ENCODE data around the gene LACC1.

LACC1 gene

DNA sequence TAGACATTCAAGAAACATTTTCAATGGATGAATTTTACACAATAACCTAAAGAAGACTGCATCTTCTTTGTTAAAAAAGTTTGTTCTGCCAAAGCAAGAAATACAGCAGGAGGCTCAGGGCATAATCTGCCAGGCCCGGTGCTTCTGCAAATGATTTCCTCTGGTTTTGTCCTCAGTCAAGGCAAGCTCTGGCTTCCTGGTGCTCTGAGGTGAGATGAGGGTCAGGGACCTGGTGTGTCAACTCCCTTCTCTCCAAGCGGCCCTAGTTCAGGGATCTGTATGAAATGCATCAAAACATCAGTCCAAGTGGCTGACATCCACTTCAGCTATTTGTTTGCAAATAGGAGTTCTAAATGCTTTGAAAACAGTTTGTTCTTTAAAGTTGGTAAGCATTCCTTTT is 31.6 kb downstream of the LACC1 start:
- no peak for ATAC-seq
- TF ChIP-seq ZNF565 (CRISPR knock-in tag; conservative IDR thresholded peaks at IDR 0.05; ENCODE audit: low read depth), result no peak
- no peak for TF ChIP-seq ZC3H10 (CRISPR knock-in tag; IDR thresholded peaks at IDR 0.05)
- TF ChIP-seq, protein P1, sequence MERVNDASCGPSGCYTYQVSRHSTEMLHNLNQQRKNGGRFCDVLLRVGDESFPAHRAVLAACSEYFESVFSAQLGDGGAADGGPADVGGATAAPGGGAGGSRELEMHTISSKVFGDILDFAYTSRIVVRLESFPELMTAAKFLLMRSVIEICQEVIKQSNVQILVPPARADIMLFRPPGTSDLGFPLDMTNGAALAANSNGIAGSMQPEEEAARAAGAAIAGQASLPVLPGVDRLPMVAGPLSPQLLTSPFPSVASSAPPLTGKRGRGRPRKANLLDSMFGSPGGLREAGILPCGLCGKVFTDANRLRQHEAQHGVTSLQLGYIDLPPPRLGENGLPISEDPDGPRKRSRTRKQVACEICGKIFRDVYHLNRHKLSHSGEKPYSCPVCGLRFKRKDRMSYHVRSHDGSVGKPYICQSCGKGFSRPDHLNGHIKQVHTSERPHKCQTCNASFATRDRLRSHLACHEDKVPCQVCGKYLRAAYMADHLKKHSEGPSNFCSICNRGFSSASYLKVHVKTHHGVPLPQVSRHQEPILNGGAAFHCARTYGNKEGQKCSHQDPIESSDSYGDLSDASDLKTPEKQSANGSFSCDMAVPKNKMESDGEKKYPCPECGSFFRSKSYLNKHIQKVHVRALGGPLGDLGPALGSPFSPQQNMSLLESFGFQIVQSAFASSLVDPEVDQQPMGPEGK (CRISPR knock-in tag; IDR thresholded peaks at IDR 0.05; ENCODE audit: borderline replicate concordance), result no peak
- TF ChIP-seq, protein P2, sequence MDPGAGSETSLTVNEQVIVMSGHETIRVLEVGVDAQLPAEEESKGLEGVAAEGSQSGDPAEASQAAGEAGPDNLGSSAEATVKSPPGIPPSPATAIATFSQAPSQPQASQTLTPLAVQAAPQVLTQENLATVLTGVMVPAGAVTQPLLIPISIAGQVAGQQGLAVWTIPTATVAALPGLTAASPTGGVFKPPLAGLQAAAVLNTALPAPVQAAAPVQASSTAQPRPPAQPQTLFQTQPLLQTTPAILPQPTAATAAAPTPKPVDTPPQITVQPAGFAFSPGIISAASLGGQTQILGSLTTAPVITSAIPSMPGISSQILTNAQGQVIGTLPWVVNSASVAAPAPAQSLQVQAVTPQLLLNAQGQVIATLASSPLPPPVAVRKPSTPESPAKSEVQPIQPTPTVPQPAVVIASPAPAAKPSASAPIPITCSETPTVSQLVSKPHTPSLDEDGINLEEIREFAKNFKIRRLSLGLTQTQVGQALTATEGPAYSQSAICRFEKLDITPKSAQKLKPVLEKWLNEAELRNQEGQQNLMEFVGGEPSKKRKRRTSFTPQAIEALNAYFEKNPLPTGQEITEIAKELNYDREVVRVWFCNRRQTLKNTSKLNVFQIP (CRISPR knock-in tag; IDR thresholded peaks at IDR 0.05; ENCODE audit: borderline replicate concordance, low read depth), result no peak
- TF ChIP-seq RARB (CRISPR knock-in tag; IDR thresholded peaks at IDR 0.05), result no peak
- no peak for TF ChIP-seq ZFP30 (CRISPR knock-in tag; IDR thresholded peaks at IDR 0.05)
- TF ChIP-seq GLIS3 (CRISPR knock-in tag; IDR thresholded peaks at IDR 0.05), result no peak
- TF ChIP-seq, protein P3, sequence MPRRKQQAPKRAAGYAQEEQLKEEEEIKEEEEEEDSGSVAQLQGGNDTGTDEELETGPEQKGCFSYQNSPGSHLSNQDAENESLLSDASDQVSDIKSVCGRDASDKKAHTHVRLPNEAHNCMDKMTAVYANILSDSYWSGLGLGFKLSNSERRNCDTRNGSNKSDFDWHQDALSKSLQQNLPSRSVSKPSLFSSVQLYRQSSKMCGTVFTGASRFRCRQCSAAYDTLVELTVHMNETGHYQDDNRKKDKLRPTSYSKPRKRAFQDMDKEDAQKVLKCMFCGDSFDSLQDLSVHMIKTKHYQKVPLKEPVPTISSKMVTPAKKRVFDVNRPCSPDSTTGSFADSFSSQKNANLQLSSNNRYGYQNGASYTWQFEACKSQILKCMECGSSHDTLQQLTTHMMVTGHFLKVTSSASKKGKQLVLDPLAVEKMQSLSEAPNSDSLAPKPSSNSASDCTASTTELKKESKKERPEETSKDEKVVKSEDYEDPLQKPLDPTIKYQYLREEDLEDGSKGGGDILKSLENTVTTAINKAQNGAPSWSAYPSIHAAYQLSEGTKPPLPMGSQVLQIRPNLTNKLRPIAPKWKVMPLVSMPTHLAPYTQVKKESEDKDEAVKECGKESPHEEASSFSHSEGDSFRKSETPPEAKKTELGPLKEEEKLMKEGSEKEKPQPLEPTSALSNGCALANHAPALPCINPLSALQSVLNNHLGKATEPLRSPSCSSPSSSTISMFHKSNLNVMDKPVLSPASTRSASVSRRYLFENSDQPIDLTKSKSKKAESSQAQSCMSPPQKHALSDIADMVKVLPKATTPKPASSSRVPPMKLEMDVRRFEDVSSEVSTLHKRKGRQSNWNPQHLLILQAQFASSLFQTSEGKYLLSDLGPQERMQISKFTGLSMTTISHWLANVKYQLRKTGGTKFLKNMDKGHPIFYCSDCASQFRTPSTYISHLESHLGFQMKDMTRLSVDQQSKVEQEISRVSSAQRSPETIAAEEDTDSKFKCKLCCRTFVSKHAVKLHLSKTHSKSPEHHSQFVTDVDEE (CRISPR knock-in tag; IDR thresholded peaks at IDR 0.05), result no peak
- TF ChIP-seq, protein P4, sequence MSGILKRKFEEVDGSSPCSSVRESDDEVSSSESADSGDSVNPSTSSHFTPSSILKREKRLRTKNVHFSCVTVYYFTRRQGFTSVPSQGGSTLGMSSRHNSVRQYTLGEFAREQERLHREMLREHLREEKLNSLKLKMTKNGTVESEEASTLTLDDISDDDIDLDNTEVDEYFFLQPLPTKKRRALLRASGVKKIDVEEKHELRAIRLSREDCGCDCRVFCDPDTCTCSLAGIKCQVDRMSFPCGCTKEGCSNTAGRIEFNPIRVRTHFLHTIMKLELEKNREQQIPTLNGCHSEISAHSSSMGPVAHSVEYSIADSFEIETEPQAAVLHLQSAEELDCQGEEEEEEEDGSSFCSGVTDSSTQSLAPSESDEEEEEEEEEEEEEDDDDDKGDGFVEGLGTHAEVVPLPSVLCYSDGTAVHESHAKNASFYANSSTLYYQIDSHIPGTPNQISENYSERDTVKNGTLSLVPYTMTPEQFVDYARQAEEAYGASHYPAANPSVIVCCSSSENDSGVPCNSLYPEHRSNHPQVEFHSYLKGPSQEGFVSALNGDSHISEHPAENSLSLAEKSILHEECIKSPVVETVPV (CRISPR knock-in tag; IDR thresholded peaks at IDR 0.05), result no peak

DNA sequence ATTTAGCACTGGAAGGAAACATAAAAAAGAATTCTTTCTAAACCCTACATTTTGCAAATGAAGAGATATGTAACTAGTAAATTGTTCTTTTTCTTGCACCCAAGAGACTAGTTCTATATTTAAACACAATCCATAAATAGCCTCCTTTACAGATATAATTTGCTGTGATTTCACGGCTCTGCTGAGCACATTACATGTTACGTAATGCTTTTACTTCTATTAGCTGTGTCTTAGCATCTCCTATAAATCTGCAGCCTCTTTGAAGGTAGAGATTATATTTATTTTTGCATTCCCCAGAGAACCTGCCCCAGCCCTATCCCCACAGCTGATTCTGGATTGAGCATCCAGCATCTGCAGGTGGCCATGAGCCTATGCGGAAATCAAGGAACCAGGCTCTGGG is 32.2 kb downstream of the LACC1 start:
- TF ChIP-seq, protein P1 (CRISPR knock-in tag; IDR thresholded peaks at IDR 0.05; ENCODE audit: borderline replicate concordance), result no peak
- no peak for ATAC-seq

DNA sequence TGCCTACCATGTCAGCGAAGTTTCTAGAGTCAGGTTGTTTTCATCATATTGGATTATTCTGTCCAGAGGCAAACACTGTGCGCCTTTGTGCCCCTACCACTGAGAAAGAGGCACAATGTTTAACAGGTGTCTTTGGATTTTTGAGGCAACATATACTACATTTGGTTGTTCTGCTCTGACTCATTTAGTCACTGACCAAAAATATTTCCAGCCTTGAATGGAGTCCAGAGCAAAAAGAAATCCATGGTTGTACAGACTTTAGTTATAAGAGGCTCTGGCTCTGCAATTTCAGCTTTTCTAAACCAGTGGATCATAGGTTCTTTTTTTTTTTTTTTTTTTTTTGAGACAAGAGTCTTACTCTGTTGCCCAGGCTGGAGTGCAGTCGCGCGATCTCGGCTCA is 35.7 kb downstream of the LACC1 start:
- TF ChIP-seq GLIS3 (CRISPR knock-in tag; IDR thresholded peaks at IDR 0.05) (no peak), PPARA (CRISPR knock-in tag; IDR thresholded peaks at IDR 0.05; ENCODE audit: borderline replicate concordance) (no peak), ISL1 (CRISPR knock-in tag; IDR thresholded peaks at IDR 0.05) (no peak), BACH2 (CRISPR knock-in tag; IDR thresholded peaks at IDR 0.05; ENCODE audit: borderline replicate concordance) (no peak), ESRRG (CRISPR knock-in tag; IDR thresholded peaks at IDR 0.05) (no peak), ZC3H10 (CRISPR knock-in tag; IDR thresholded peaks at IDR 0.05) (no peak), TOX (CRISPR knock-in tag; IDR thresholded peaks at IDR 0.05; ENCODE audit: borderline replicate concordance) (no peak), ZNF70 (CRISPR knock-in tag; IDR thresholded peaks at IDR 0.05) (no peak), ARNTL (CRISPR knock-in tag; IDR thresholded peaks at IDR 0.05; ENCODE audit: borderline replicate concordance, low read depth) (no peak), TCF4 (CRISPR knock-in tag; IDR thresholded peaks at IDR 0.05; ENCODE audit: borderline replicate concordance) (no peak), SNAI2 (CRISPR knock-in tag; IDR thresholded peaks at IDR 0.05) (no peak), ZFP30 (CRISPR knock-in tag; IDR thresholded peaks at IDR 0.05) (no peak)
- TF ChIP-seq, protein P4 (CRISPR knock-in tag; IDR thresholded peaks at IDR 0.05), result no peak
- TF ChIP-seq, protein P3 (CRISPR knock-in tag; IDR thresholded peaks at IDR 0.05), result no peak
- TF ChIP-seq, protein P5, sequence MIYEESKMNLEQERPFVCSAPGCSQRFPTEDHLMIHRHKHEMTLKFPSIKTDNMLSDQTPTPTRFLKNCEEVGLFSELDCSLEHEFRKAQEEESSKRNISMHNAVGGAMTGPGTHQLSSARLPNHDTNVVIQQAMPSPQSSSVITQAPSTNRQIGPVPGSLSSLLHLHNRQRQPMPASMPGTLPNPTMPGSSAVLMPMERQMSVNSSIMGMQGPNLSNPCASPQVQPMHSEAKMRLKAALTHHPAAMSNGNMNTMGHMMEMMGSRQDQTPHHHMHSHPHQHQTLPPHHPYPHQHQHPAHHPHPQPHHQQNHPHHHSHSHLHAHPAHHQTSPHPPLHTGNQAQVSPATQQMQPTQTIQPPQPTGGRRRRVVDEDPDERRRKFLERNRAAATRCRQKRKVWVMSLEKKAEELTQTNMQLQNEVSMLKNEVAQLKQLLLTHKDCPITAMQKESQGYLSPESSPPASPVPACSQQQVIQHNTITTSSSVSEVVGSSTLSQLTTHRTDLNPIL (CRISPR knock-in tag; IDR thresholded peaks at IDR 0.05; ENCODE audit: low read depth), result no peak
- TF ChIP-seq, protein P1 (CRISPR knock-in tag; IDR thresholded peaks at IDR 0.05; ENCODE audit: borderline replicate concordance), result no peak
- ATAC-seq, result no peak
